KMS-11 (cell line): ENCODE results near the gene DHRS13.

Experiments
- H2AFZ ChIP-seq: fragments of 200-600 bp; sonication (generic); 2 replicates; pipeline ENCODE4 v1.6.1; 2016; ENCODE audit warnings: antibody characterized with exemption, mixed run types, low read depth
- H3K27ac ChIP-seq: fragments of 200-600 bp; sonication (generic); 2 replicates; pipeline ENCODE4 v1.6.1; 2016; ENCODE audit warnings: mild to moderate bottlenecking, mixed run types
- H3K27me3 ChIP-seq: fragments of 200-600 bp; sonication (generic); 2 replicates; pipeline ENCODE4 v1.6.1; 2017; ENCODE audit warnings: mild to moderate bottlenecking, low read depth, mixed run types, moderate library complexity; ENCODE audit not compliant: insufficient read depth
- H3K36me3 ChIP-seq: fragments of 200-600 bp; sonication (generic); 2 replicates; pipeline ENCODE4 v1.6.1; 2017; ENCODE audit warnings: mild to moderate bottlenecking, mixed run types; ENCODE audit not compliant: insufficient read depth
- H3K4me1 ChIP-seq: fragments of 200-600 bp; sonication (generic); 2 replicates; pipeline ENCODE4 v1.6.1; 2016; ENCODE audit warnings: mild to moderate bottlenecking, low read depth, mixed run types; ENCODE audit not compliant: poor library complexity, severe bottlenecking
- H3K4me2 ChIP-seq: fragments of 200-600 bp; sonication (generic); 2 replicates; pipeline ENCODE4 v1.7.0; 2016; ENCODE audit warnings: mild to moderate bottlenecking, mixed run types
- H3K4me3 ChIP-seq: fragments of 200-600 bp; sonication (generic); IDR thresholded peaks from 2 replicates; pipeline ENCODE4 v1.6.1; 2017; ENCODE audit warnings: low read depth, low read length, mixed read lengths; ENCODE audit not compliant: insufficient read depth
- H3K79me2 ChIP-seq: fragments of 200-600 bp; sonication (generic); 2 replicates; pipeline ENCODE4 v1.6.1; 2016; ENCODE audit warnings: low read depth, mixed run types; ENCODE audit not compliant: insufficient read depth
- H3K9ac ChIP-seq: fragments of 200-600 bp; sonication (generic); 2 replicates; pipeline ENCODE4 v1.6.1; 2016; ENCODE audit warnings: mild to moderate bottlenecking, mixed run types
- H4K20me1 ChIP-seq: fragments of 200-600 bp; sonication (generic); 2 replicates; pipeline ENCODE4 v1.6.1; 2016; ENCODE audit warnings: mild to moderate bottlenecking, mixed run types; ENCODE audit not compliant: insufficient read depth
- TF ChIP-seq, protein P1 (sequence below): fragments of 200-600 bp; sonication (generic); conservative IDR thresholded peaks from 2 replicates; pipeline ENCODE4 v1.6.1; 2017; ENCODE audit warnings: low read depth, mild to moderate bottlenecking, antibody characterized with exemption, low read length, moderate library complexity, mixed read lengths

The DHRS13 gene

DNA sequence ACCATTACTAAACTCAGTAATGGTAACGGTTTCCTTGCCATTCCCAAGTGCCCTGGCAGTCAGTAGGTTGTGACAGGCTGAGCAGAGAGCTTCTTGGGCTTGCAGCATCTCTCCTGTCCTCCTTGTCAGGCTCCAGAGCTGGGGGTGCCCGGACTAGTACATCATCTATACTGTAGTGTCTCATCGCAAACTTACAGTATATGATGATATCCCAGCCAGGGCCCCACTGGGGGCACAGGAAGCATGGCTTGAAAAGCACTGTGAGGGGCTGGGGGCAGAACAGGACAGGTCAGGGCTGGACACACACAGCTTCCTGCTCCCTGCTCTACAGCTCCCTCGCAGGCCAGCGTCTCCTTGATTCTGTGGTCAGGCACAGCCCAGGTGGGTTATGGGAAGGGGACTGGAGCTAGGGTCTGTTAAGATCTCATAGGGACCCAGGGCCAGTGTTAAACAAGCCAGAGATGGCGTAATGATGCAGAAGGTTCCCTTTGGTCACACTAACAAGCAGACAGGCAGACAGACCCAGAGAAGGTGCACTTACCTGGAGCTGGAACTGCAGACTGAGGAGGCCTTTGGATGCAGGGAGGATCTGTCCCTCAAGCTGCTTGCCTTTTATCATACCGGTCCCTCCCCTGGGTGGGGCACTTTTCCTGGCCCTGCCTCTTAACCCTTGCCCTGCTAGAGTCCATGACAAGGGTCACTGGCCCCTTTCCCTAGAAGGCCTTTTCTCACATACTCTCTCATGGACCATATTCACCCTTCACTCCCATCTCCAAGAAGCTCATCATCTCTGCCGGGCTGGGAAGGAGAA is 41.3 kb downstream of the DHRS13 start:
- H3K9ac ChIP-seq, result no peak overlapping the region
- H3K4me3 ChIP-seq, result no peak overlapping the region
- H3K79me2 ChIP-seq, result no peaks in the 10 kb centered on the region
- no peaks in the 10 kb centered on the region for H3K27me3 ChIP-seq
- H3K4me2 ChIP-seq, result no peak overlapping the region
- no peak overlapping the region for H3K27ac ChIP-seq
- no peaks in the 10 kb centered on the region for H3K4me1 ChIP-seq
- no peaks in the 10 kb centered on the region; the same call in 1 of the 2 replicates for H3K36me3 ChIP-seq
- H2AFZ ChIP-seq, result no peak overlapping the region
- TF ChIP-seq, protein P1, sequence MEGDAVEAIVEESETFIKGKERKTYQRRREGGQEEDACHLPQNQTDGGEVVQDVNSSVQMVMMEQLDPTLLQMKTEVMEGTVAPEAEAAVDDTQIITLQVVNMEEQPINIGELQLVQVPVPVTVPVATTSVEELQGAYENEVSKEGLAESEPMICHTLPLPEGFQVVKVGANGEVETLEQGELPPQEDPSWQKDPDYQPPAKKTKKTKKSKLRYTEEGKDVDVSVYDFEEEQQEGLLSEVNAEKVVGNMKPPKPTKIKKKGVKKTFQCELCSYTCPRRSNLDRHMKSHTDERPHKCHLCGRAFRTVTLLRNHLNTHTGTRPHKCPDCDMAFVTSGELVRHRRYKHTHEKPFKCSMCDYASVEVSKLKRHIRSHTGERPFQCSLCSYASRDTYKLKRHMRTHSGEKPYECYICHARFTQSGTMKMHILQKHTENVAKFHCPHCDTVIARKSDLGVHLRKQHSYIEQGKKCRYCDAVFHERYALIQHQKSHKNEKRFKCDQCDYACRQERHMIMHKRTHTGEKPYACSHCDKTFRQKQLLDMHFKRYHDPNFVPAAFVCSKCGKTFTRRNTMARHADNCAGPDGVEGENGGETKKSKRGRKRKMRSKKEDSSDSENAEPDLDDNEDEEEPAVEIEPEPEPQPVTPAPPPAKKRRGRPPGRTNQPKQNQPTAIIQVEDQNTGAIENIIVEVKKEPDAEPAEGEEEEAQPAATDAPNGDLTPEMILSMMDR, result no peak
- no peaks in the 10 kb centered on the region for H4K20me1 ChIP-seq

DNA sequence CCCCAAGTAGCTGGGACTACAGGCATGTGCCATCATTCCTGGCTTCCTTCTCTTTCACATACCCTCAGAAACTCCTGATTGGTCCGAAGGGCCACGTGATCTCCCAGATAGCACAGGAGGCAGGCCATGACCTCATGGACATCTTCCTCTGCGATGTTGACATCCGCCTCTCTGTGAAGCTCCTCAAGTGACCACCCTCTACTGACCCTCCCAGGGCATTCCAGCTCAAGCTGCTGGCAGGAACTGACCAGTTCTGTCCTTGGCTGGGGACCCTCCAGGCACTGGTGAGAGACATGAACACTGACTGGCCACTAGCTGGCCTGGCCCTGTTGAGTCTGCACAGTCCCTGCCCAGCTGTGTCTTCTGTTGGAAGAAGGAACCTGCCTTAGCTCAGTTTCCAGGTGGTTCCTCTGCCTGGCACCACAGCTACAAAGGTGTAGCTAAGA is 42.5 kb downstream of the DHRS13 start:
- H3K27ac ChIP-seq, result no peak overlapping the region
- TF ChIP-seq, protein P1, result no peak
- peaks cover 4% of the 10 kb centered on the region; the same call in 1 of the 2 replicates for H3K79me2 ChIP-seq
- H3K9ac ChIP-seq, result no peak overlapping the region
- H4K20me1 ChIP-seq, result no peaks in the 10 kb centered on the region
- H3K27me3 ChIP-seq, result no peaks in the 10 kb centered on the region
- H3K4me1 ChIP-seq, result peaks cover 9% of the 10 kb centered on the region
- no peak overlapping the region for H2AFZ ChIP-seq
- H3K36me3 ChIP-seq, result no peaks in the 10 kb centered on the region; the same call in 1 of the 2 replicates
- H3K4me2 ChIP-seq, result no peak overlapping the region
- H3K4me3 ChIP-seq, result no peak overlapping the region

DNA sequence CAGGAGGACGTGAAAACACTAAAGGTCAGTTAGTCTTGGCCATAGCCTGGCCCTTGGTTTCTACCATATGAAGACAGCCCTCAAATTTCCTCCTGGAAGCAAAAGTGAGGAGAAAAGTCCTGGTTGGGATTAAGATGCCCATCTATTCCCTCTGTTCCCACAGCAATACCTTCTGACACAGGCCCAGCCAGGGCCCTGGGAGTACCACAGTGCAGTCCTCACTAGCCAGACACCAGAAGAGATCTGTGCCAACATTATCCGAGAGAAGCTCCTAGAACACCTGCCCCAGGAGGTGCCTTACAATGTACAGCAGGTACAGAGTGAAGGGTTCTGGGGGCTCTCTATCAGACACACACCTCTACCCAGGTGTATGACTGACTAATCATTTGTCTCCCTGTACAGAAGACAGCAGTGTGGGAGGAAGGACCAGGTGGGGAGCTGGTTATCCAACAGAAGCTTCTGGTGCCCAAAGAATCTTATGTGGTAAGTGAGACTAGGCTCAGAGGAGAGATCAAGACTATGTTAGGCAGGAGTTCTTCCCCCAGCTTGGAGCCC is 44.0 kb downstream of the DHRS13 start:
- no peak overlapping the region for H3K4me2 ChIP-seq
- H3K79me2 ChIP-seq, result peaks cover 7% of the 10 kb centered on the region; the same call in 1 of the 2 replicates
- no peak overlapping the region for H3K27ac ChIP-seq
- H3K36me3 ChIP-seq, result no peaks in the 10 kb centered on the region; the same call in 1 of the 2 replicates
- TF ChIP-seq, protein P1, result no peak
- H3K9ac ChIP-seq, result no peak overlapping the region
- H3K27me3 ChIP-seq, result no peaks in the 10 kb centered on the region
- H4K20me1 ChIP-seq, result no peaks in the 10 kb centered on the region
- H2AFZ ChIP-seq, result no peak overlapping the region
- H3K4me3 ChIP-seq, result no peak overlapping the region
- peaks cover 9% of the 10 kb centered on the region for H3K4me1 ChIP-seq

DNA sequence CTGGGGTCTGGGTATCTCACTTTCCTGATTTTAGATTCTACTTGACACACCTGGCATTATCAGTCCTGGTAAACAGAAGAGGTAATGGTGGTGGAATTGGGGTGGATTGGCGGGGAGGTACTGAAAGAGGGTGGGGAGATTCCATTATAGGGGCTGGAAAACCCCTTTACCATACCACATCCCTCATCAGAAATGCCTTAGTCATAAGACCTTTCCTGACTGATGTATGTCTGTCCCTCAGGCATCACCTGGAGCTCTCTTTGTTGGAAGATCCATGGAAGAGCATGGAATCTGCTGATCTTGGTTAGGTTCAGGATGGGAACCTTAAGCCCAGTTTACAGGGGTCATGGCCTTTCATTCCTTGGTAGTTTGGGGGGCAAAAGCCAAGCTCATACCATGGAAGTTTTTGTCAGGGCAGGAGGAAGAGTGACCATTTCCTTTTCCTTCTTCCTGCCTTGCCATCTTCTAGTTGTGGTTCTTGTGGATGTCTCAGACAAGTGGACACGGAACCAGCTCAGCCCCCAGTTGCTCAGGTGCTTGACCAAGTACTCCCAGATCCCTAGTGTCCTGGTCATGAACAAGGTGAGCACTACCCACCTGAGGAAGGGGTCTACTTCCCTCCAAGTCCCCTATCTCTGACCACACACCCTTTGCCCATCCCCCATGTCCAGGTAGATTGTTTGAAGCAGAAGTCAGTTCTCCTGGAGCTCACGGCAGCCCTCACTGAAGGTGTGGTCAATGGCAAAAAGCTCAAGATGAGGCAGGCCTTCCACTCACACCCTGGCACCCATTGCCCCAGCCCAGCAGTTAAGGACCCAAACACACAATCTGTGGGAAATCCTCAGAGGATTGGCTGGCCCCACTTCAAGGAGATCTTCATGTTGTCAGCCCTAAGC is 44.7 kb downstream of the DHRS13 start:
- no peaks in the 10 kb centered on the region for H4K20me1 ChIP-seq
- TF ChIP-seq, protein P1, result no peak
- H3K4me2 ChIP-seq, result no peak overlapping the region
- H3K4me1 ChIP-seq, result peaks cover 9% of the 10 kb centered on the region
- no peaks in the 10 kb centered on the region; the same call in 1 of the 2 replicates for H3K36me3 ChIP-seq
- H2AFZ ChIP-seq, result no peak overlapping the region
- no peak overlapping the region for H3K9ac ChIP-seq
- H3K27ac ChIP-seq, result no peak overlapping the region
- peaks cover 7% of the 10 kb centered on the region; the same call in 1 of the 2 replicates for H3K79me2 ChIP-seq
- no peak overlapping the region for H3K4me3 ChIP-seq
- no peaks in the 10 kb centered on the region for H3K27me3 ChIP-seq
